B cell (primary cell): ENCODE results near the gene ACOX2. TPM values are rescaled to one million over a fixed set of nuclear protein-coding genes. Genes with fewer than 3 reads are reported as not detected.

ENCODE experiments used
- ATAC-seq: fragments of 200-7000 bp; cut with Tn5 transposase; one replicate; pipeline ENCODE4 v1.10.0; 2021; ENCODE audit warnings: low read depth, mild to moderate bottlenecking, moderate number of reproducible peaks, moderate library complexity
- CTCF ChIA-PET: fragments of 350-600 bp; sonication (Branson Sonifier 250); formaldehyde crosslinking; loops from one replicate; lab custom pipeline; 2021; ENCODE audit warnings: antibody characterized with exemption, inconsistent platforms; lab: Charles Lee
- POLR2A ChIA-PET: fragments of 350-600 bp; sonication (Branson Sonifier 250); formaldehyde crosslinking; loops from one replicate; lab custom pipeline; 2021; ENCODE audit warnings: antibody characterized with exemption; lab: Charles Lee
- DNase-seq: peaks from one replicate; pipeline ENCODE4 v3.0.0; 2013
- H2AFZ ChIP-seq: 2 replicates; pipeline ENCODE4 v1.6.1; 2012; ENCODE audit warnings: mild to moderate bottlenecking, low read depth, low read length; ENCODE audit not compliant: insufficient read depth, poor library complexity, severe bottlenecking
- H3K27ac ChIP-seq, 2 donors: 1 replicate in 1 of 2; 2 replicates in 1 of 2; pipeline ENCODE4 v1.5.1; 2012 to 2013; ENCODE audit warnings: low read length in 2 of 2, mild to moderate bottlenecking in 2 of 2, moderate library complexity in 1 of 2
- H3K27me3 ChIP-seq, 4 experiments: fragments of 200-600 bp in 1 of 4; sonication (generic) in 1 of 4; replicated peaks in 1 of 4; 1 replicate in 2 of 4; 2 replicates in 2 of 4; pipeline versions ENCODE4 v1.6.1 to v1.7.0; 2013 to 2016; ENCODE audit warnings: low read length in 3 of 4, mild to moderate bottlenecking in 2 of 4, mixed read lengths in 1 of 4, moderate library complexity in 1 of 4; ENCODE audit not compliant: insufficient read depth in 4 of 4, control insufficient read depth in 3 of 4; ENCODE audit errors: control extremely low read depth in 1 of 4
- H3K36me3 ChIP-seq, 2 experiments: replicated peaks in 1 of 2; 1 replicate in 1 of 2; 2 replicates in 1 of 2; pipeline versions ENCODE4 v1.6.1 to v1.7.1; 2013; ENCODE audit warnings: low read length in 1 of 2; ENCODE audit not compliant: insufficient read depth in 2 of 2, control insufficient read depth in 1 of 2; ENCODE audit errors: control extremely low read depth in 1 of 2, extremely low read depth in 1 of 2
- H3K4me1 ChIP-seq, 2 donors: fragments of 200-600 bp in 1 of 2; sonication (generic) in 1 of 2; 1 replicate in 1 of 2; 2 replicates in 1 of 2; pipeline versions ENCODE4 v1.5.1 to v1.6.1; 2013 to 2017; ENCODE audit warnings: low read length in 2 of 2; ENCODE audit not compliant: control insufficient read depth in 2 of 2, insufficient read depth in 2 of 2
- H3K4me2 ChIP-seq: replicated peaks from 2 replicates; pipeline ENCODE3; 2012; ENCODE audit warnings: mild to moderate bottlenecking, low read depth, low read length; ENCODE audit not compliant: poor library complexity, severe bottlenecking
- H3K4me3 ChIP-seq, 5 experiments: fragments of 200-600 bp in 1 of 5; sonication (generic) in 1 of 5; 1 replicate in 3 of 5; 2 replicates in 2 of 5; pipeline versions ENCODE4 v1.5.1 to v1.7.0; 2011 to 2016; ENCODE audit warnings: low read length in 4 of 5, mild to moderate bottlenecking in 4 of 5, low read depth in 2 of 5, control low read depth in 1 of 5, moderate library complexity in 1 of 5; ENCODE audit not compliant: insufficient read depth in 1 of 5; ENCODE audit errors: control extremely low read depth in 1 of 5, extremely low read depth in 1 of 5
- H3K79me2 ChIP-seq: fragments of 200-600 bp; sonication (generic); one replicate; pipeline ENCODE4 v1.6.0; 2016; ENCODE audit warnings: low read length; ENCODE audit not compliant: control insufficient read depth, insufficient read depth
- H3K9ac ChIP-seq: fragments of 200-600 bp; sonication (generic); 2 replicates; pipeline ENCODE4 v1.6.1; 2017; ENCODE audit warnings: mild to moderate bottlenecking, low read length, moderate library complexity
- H3K9me3 ChIP-seq, 3 donors: one replicate each; pipeline versions ENCODE4 v1.6.1 to v1.7.1; 2013; ENCODE audit warnings: low read length in 2 of 3; ENCODE audit not compliant: control insufficient read depth in 2 of 3, insufficient read depth in 1 of 3; ENCODE audit errors: control extremely low read depth in 1 of 3
- H4K20me1 ChIP-seq: 2 replicates; pipeline ENCODE4 v1.6.0; 2012; ENCODE audit warnings: mild to moderate bottlenecking, low read length; ENCODE audit not compliant: insufficient read depth, control insufficient read depth, poor library complexity, severe bottlenecking
- H3K27ac Mint-ChIP-seq: one replicate; pipeline ENCODE4 v1.8.0; 2021; ENCODE audit warnings: mixed read lengths
- H3K27me3 Mint-ChIP-seq: one replicate; pipeline ENCODE4 v1.8.0; 2021; ENCODE audit warnings: mixed read lengths
- H3K4me1 Mint-ChIP-seq: one replicate; pipeline ENCODE4 v1.8.0; 2021; ENCODE audit warnings: mixed read lengths
- H3K4me3 Mint-ChIP-seq: one replicate; pipeline ENCODE4 v1.8.0; 2021; ENCODE audit warnings: mixed read lengths
- H3K9me3 Mint-ChIP-seq: one replicate; pipeline ENCODE4 v1.8.0; 2022; ENCODE audit warnings: mixed read lengths; ENCODE audit not compliant: insufficient read depth
- EZH2 ChIP-seq: IDR thresholded peaks from 2 replicates; pipeline ENCODE4 v1.6.1; 2012; ENCODE audit warnings: borderline replicate concordance, low read depth, mild to moderate bottlenecking, moderate library complexity, low read length; ENCODE audit not compliant: insufficient read depth, poor library complexity, severe bottlenecking
- WGBS: methylation state at CpG from one replicate; pipeline ENCODE4 v1.1.5; 2013; ENCODE audit warnings: missing lambda C conversion rate; ENCODE audit not compliant: insufficient coverage; 5-methylcytosine and 5-hydroxymethylcytosine counted together
- intact Hi-C: fragments of 100-400 bp; cut with micrococcal nuclease; formaldehyde crosslinking; loops from one replicate; pipeline ENCODE4 v1.10.0; 2022
- polyA plus RNA-seq: library from polyadenylated mRNA; depleted of rRNA; stranded (reverse); fragments of >200 nt; gene quantifications from 2 replicates; pipeline ENCODE4 v1.2.3, GENCODE V29; 2012
- total RNA-seq, 2 donors: library from RNA; stranded (reverse); fragments of 120-200 nt in 1 of 2; gene quantifications; 1 replicate in 1 of 2; 2 replicates in 1 of 2; pipeline versions ENCODE4 v1.2.3 to v1.2.4, GENCODE V29; 2013 to 2022
- TF ChIP-seq, protein P1 (sequence below): fragments of 200-600 bp; IDR thresholded peaks from one replicate; pipeline ENCODE4 v1.8.0; 2022; ENCODE audit warnings: antibody characterized with exemption, mild to moderate bottlenecking

The ACOX2 gene
- total and polyA plus RNA-seq, 2 donors (not counting 1 experiment from before 2014, with no cell fraction given), result not detected

DNA sequence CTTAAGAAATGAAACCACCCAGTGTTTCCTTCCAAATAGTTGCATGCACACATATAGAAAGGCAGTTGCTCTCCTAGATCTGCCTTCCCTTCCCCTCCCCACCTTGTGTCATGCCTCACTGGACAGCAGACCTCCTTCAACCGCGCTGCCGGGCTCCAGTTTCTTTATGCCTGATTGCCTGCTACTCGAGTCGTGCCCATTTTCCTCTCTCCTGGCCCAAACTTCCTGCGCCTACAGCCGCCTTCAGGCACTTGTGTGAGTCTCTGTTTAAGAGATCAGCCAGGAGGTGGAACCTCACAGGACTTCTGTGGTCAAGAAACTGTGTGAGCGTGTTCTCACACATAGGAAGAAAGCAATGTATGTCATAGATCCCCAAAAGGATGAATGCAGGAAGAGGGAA is 49.0 kb upstream of the ACOX2 start:
- Mint-ChIP-seq H3K27ac (no peak overlapping the region), H3K9me3 (no peaks in the 10 kb centered on the region), H3K4me3 (peak overlapping the region; percentile 93), H3K27me3 (peaks cover 43% of the 10 kb centered on the region), H3K4me1 (peaks cover 23% of the 10 kb centered on the region)
- peak overlapping the region; percentile 55 for H3K9ac ChIP-seq
- H2AFZ ChIP-seq, result no peak overlapping the region
- ATAC-seq (no peak), DNase-seq (peak; percentile 26)
- H3K36me3 ChIP-seq, result no peaks in the 10 kb centered on the region
- ChIA-PET CTCF (interaction anchor here (1.2 to 1.3 kb wide), 3 partner anchors 18 to 29 kb away, joined by 3 to 4 read pairs (median 3); no protein-coding TSS in a partner anchor), POLR2A (no interaction called here)
- peaks cover 19 to 30% of the 10 kb centered on the region in 2 donors for H3K4me1 ChIP-seq
- H3K79me2 ChIP-seq, result no peaks in the 10 kb centered on the region
- H3K27me3 ChIP-seq, result peaks cover 0 to 46% (median 24%) of the 10 kb centered on the region in 4 experiments
- H3K4me2 ChIP-seq, result peak overlapping the region; percentile 90
- intact Hi-C loops, result no loop called here
- H3K4me3 ChIP-seq, result peak overlapping the region in 3 of 5 experiments; percentile 64 to 72 (median 68)
- TF ChIP-seq, protein P1, sequence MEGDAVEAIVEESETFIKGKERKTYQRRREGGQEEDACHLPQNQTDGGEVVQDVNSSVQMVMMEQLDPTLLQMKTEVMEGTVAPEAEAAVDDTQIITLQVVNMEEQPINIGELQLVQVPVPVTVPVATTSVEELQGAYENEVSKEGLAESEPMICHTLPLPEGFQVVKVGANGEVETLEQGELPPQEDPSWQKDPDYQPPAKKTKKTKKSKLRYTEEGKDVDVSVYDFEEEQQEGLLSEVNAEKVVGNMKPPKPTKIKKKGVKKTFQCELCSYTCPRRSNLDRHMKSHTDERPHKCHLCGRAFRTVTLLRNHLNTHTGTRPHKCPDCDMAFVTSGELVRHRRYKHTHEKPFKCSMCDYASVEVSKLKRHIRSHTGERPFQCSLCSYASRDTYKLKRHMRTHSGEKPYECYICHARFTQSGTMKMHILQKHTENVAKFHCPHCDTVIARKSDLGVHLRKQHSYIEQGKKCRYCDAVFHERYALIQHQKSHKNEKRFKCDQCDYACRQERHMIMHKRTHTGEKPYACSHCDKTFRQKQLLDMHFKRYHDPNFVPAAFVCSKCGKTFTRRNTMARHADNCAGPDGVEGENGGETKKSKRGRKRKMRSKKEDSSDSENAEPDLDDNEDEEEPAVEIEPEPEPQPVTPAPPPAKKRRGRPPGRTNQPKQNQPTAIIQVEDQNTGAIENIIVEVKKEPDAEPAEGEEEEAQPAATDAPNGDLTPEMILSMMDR, result no peak
- no peak for TF ChIP-seq EZH2
- H3K27ac ChIP-seq, result no peak overlapping the region
- no peaks in the 10 kb centered on the region for H4K20me1 ChIP-seq
- H3K9me3 ChIP-seq, result peaks cover 0 to 24% (median 3%) of the 10 kb centered on the region in 3 donors
- WGBS, result 17% methylated on average over 8 of the region's 8 CpGs

- peaks cover 19 to 30% of the 10 kb centered on the region in 2 donors for H3K4me1 ChIP-seq
- intact Hi-C loops, result no loop called here
- POLR2A ChIA-PET, result no interaction called here
Observed at GRCh38 chr3:58585005-58585786, 48.2 kb upstream of the ACOX2 start.

More at GRCh38 chr3:58585005-58585786, 48.2 kb upstream of the ACOX2 start:
- H3K79me2 ChIP-seq, result no peaks in the 10 kb centered on the region
- TF ChIP-seq, protein P1, result peak; percentile 70
- TF ChIP-seq EZH2, result no peak
- peaks cover 43% of the 10 kb centered on the region for H3K27me3 Mint-ChIP-seq
- 10% methylated on average over 42 of the region's 46 CpGs for WGBS
- H3K36me3 ChIP-seq, result no peaks in the 10 kb centered on the region
- H3K9me3 ChIP-seq, result peaks cover 0 to 24% (median 3%) of the 10 kb centered on the region in 3 donors
- H3K4me2 ChIP-seq, result peak overlapping the region; percentile 90
- peak overlapping the region; percentile 93 for H3K4me3 Mint-ChIP-seq
- CTCF ChIA-PET, result interaction anchor here (0.7 to 1.8 kb wide), 7 partner anchors 16 to 279 kb away, joined by 3 to 6 read pairs (median 3); partner anchors contain the start of genes HTD2 and RPP14
- peaks cover 23% of the 10 kb centered on the region for H3K4me1 Mint-ChIP-seq
- ATAC-seq (peak; percentile 95), DNase-seq (peak; percentile 66)
- H2AFZ ChIP-seq, result peak overlapping the region; percentile 78
- no peaks in the 10 kb centered on the region for H4K20me1 ChIP-seq
- peak overlapping the region; percentile 55 for H3K9ac ChIP-seq
- H3K27ac ChIP-seq, result no peak overlapping the region
- no peaks in the 10 kb centered on the region for H3K9me3 Mint-ChIP-seq
- no peak overlapping the region for H3K27ac Mint-ChIP-seq
- H3K27me3 ChIP-seq, result peaks cover 0 to 46% (median 24%) of the 10 kb centered on the region in 4 experiments
- H3K4me3 ChIP-seq, result peak overlapping the region; percentile 36 to 72 (median 64)
